GM12891 (cell line): ENCODE data around the gene SLC32A1. TPM values are rescaled to one million over a fixed set of nuclear protein-coding genes. Genes with fewer than 3 reads are reported as not detected.

Source experiments
- DNase-seq: peaks from one replicate; pipeline ENCODE4 v3.0.0; 2011; ENCODE audit warnings: low spot score; ENCODE audit not compliant: insufficient read length
- FAIRE-seq: peaks from 2 replicates; lab custom pipeline; 2011; peaks lifted over from hg19 to GRCh38; lab: Jason Lieb, UNC
- PAX5 ChIP-seq: IDR thresholded peaks from 2 replicates; pipeline ENCODE4 v1.6.1; 2011; ENCODE audit warnings: low read length, moderate library complexity, mild to moderate bottlenecking; ENCODE audit not compliant: insufficient read depth, severe bottlenecking
- POLR2A ChIP-seq: IDR thresholded peaks from 2 replicates; pipeline ENCODE4 v1.6.1; 2011; ENCODE audit warnings: low read depth, low read length, control low read depth
- POLR2AphosphoS5 ChIP-seq: IDR thresholded peaks from 2 replicates; pipeline ENCODE4 v1.6.1; 2011; ENCODE audit warnings: low read depth, low read length, control low read depth
- POU2F2 ChIP-seq: IDR thresholded peaks from 2 replicates; pipeline ENCODE4 v1.6.1; 2011; ENCODE audit warnings: low read depth, mild to moderate bottlenecking, control low read depth, low read length, moderate library complexity
- SPI1 ChIP-seq: IDR thresholded peaks from 2 replicates; pipeline ENCODE4 v1.6.1; 2011; ENCODE audit warnings: low read depth, low read length, control low read depth
- TAF1 ChIP-seq: IDR thresholded peaks from 2 replicates; pipeline ENCODE4 v1.6.1; 2011; ENCODE audit warnings: low read depth, low read length, control low read depth
- polyA plus RNA-seq: library from polyadenylated mRNA; unstranded; fragments of >200 nt; gene quantifications from one replicate; pipeline ENCODE4 v1.2.1, GENCODE V29; 2012; ENCODE audit warnings: low read depth, missing spikeins, inconsistent platforms; ENCODE audit not compliant: missing spikeins

The SLC32A1 gene
- polyA plus RNA-seq: 0.74 TPM

- TF ChIP-seq POLR2A (no peak), POU2F2 (no peak), TAF1 (no peak), POLR2AphosphoS5 (no peak), PAX5 (no peak)
- no peak for FAIRE-seq
- DNase-seq: peak; percentile 27
These were observed at the start of gene SLC32A1 for GRCh38 chr20:38723848-38724625. TSS of gene SLC32A1 (plus strand) at chr20:38724486. CDS start at chr20:38724725, 239 bp downstream.

GRCh38 chr20:38674765-38675133 lies 49.5 kb upstream of the SLC32A1 start:
- TF ChIP-seq POU2F2: no peak
- TF ChIP-seq PAX5: no peak
- TF ChIP-seq POLR2AphosphoS5: no peak
- TF ChIP-seq POLR2A: no peak
- no peak for TF ChIP-seq TAF1
- DNase-seq (no peak), FAIRE-seq (no peak)

- no peak for DNase-seq
- TF ChIP-seq POU2F2: no peak
- TF ChIP-seq SPI1: no peak
- no peak for TF ChIP-seq TAF1
- no peak for TF ChIP-seq POLR2A
- no peak for TF ChIP-seq PAX5
- no peak for TF ChIP-seq POLR2AphosphoS5
- no peak for FAIRE-seq
These were observed 47.7 kb upstream of the SLC32A1 start for GRCh38 chr20:38676576-38676975.

GRCh38 chr20:38680500-38681306 lies 43.6 kb upstream of the SLC32A1 start:
- TF ChIP-seq PAX5 (no peak), SPI1 (no peak), POLR2A (no peak), TAF1 (no peak), POLR2AphosphoS5 (no peak), POU2F2 (no peak)
- FAIRE-seq (no peak), DNase-seq (no peak)

- TF ChIP-seq POU2F2 (no peak), SPI1 (no peak), PAX5 (no peak), POLR2AphosphoS5 (no peak), TAF1 (no peak), POLR2A (no peak)
- no peak for FAIRE-seq
- DNase-seq: no peak
These were observed 39.0 kb upstream of the SLC32A1 start for GRCh38 chr20:38685271-38685670.

GRCh38 chr20:38685853-38686473 lies 38.3 kb upstream of the SLC32A1 start:
- no peak for FAIRE-seq
- no peak for DNase-seq

GRCh38 chr20:38692436-38693411 lies 31.6 kb upstream of the SLC32A1 start:
- peak; percentile 74 for FAIRE-seq
- 0 out of 2 replicates have a peak, but pooled peaks have one; percentile 16 for TF ChIP-seq POU2F2
- TF ChIP-seq POLR2AphosphoS5: no peak
- DNase-seq: no peak

More at GRCh38 chr20:38685853-38686473, 38.3 kb upstream of the SLC32A1 start:
- TF ChIP-seq POLR2A (no peak), TAF1 (no peak), POU2F2 (no peak), POLR2AphosphoS5 (no peak), PAX5 (no peak), SPI1 (no peak)

- DNase-seq (no peak), FAIRE-seq (no peak)
- TF ChIP-seq POLR2AphosphoS5 (no peak), POU2F2 (no peak), TAF1 (no peak), POLR2A (no peak), PAX5 (no peak), SPI1 (no peak)
These were observed 27.0 kb upstream of the SLC32A1 start for GRCh38 chr20:38697306-38697705.
